GM18517 (cell line): Measurements from ENCODE around the gene TARM1.
"Not testable (repeated sequence)": the region's sequence is repeated elsewhere in the genome, so short reads cannot be mapped to it uniquely, and the experiment has no call there.

Experiments
- ATAC-seq: cut with Tn5 transposase; IDR thresholded peaks from one replicate; pipeline ENCODE4 v1.9.1; 2021; ENCODE audit warnings: mild to moderate bottlenecking, moderate library complexity; ENCODE audit not compliant: unreplicated experiment

Gene TARM1

GRCh38 chr19:54100561-54100960 is 19.4 kb upstream of the TARM1 start, which contains the start of gene OSCAR:
Gene OSCAR (minus strand): TSS chr19:54100803. CDS start chr19:54100792, 11 bp downstream.
- ATAC-seq = no peak

- not testable (repeated sequence) for ATAC-seq
Measured at GRCh38 chr19:54099903-54100255, 18.7 kb upstream of the TARM1 start.

GRCh38 chr19:54099190-54099902 is 18.2 kb upstream of the TARM1 start:
- ATAC-seq = no peak

- ATAC-seq = no peak
Measured at GRCh38 chr19:54096617-54097106, 15.5 kb upstream of the TARM1 start.

GRCh38 chr19:54095859-54096616 is 14.9 kb upstream of the TARM1 start:
- ATAC-seq = not testable (repeated sequence)

GRCh38 chr19:54095136-54095858 is 14.1 kb upstream of the TARM1 start:
- ATAC-seq = no peak

- no peak for ATAC-seq
Measured at GRCh38 chr19:54094426-54095000, 13.3 kb upstream of the TARM1 start.

GRCh38 chr19:54084410-54084809 is 3.2 kb upstream of the TARM1 start:
- no peak for ATAC-seq

GRCh38 chr19:54077334-54077733 is 3.8 kb downstream of the TARM1 start:
- ATAC-seq = no peak

- ATAC-seq = no peak
Measured at GRCh38 chr19:54074851-54075250, 6.3 kb downstream of the TARM1 start.

GRCh38 chr19:54073829-54074228 is 7.3 kb downstream of the TARM1 start:
- no peak for ATAC-seq

GRCh38 chr19:54069470-54069869 is 11.7 kb downstream of the TARM1 start:
- ATAC-seq = no peak

GRCh38 chr19:54063350-54064116 is 17.6 kb downstream of the TARM1 start, which contains the start of gene VSTM1:
Gene VSTM1 (minus strand): TSS chr19:54063897. CDS start chr19:54063777, 120 bp downstream.
- ATAC-seq = no peak

- no peak for ATAC-seq
Measured at GRCh38 chr19:54062643-54063042, 18.5 kb downstream of the TARM1 start.

GRCh38 chr19:54047616-54048015 is 33.5 kb downstream of the TARM1 start:
- no peak for ATAC-seq

- ATAC-seq = no peak
Measured at GRCh38 chr19:54045771-54046170, 35.4 kb downstream of the TARM1 start.

- ATAC-seq = no peak
Measured at GRCh38 chr19:54042989-54043388, 38.2 kb downstream of the TARM1 start.

GRCh38 chr19:54041969-54042606 is 39.1 kb downstream of the TARM1 start:
- no peak for ATAC-seq

GRCh38 chr19:54040003-54040402 is 41.2 kb downstream of the TARM1 start:
- ATAC-seq = no peak

- not testable (repeated sequence) for ATAC-seq
Measured at GRCh38 chr19:54036542-54036941, 44.6 kb downstream of the TARM1 start.
